Kidney (tissue), 14 donors: ENCODE data around the gene FAM83F. TPM values are rescaled to one million over a fixed set of nuclear protein-coding genes. Genes with fewer than 3 reads are reported as not detected.

Experiments used
- DNase-seq, 5 donors: peaks; one replicate each; pipeline ENCODE4 v3.0.0-alpha.2; 2013 to 2020
- FAIRE-seq: peaks from 2 replicates; lab custom pipeline; 2012; peaks lifted over from hg19 to GRCh38; lab: Jason Lieb, UNC
- H3K27ac ChIP-seq, 2 donors: one replicate each; pipeline ENCODE4 v1.7.0; 2013; ENCODE audit warnings: low read depth in 2 of 2, low read length in 2 of 2, inconsistent platforms in 1 of 2
- H3K27me3 ChIP-seq: one replicate; pipeline ENCODE4 v1.7.1; 2013; ENCODE audit warnings: low read length, inconsistent platforms; ENCODE audit not compliant: control insufficient read depth, insufficient read depth
- H3K36me3 ChIP-seq, 3 donors: one replicate each; pipeline versions ENCODE4 v1.7.0 to v1.7.1; 2013; ENCODE audit warnings: low read length in 3 of 3, control low read depth in 1 of 3, inconsistent platforms in 1 of 3; ENCODE audit not compliant: insufficient read depth in 3 of 3, control insufficient read depth in 2 of 3
- H3K4me1 ChIP-seq, 3 donors: one replicate each; pipeline versions ENCODE4 v1.7.0 to v1.7.1; 2013; ENCODE audit warnings: low read length in 3 of 3, inconsistent platforms in 1 of 3, low read depth in 1 of 3; ENCODE audit not compliant: control insufficient read depth in 2 of 3, insufficient read depth in 2 of 3
- H3K4me3 ChIP-seq, 3 donors: one replicate each; pipeline versions ENCODE4 v1.7.0 to v1.8.1; 2013; ENCODE audit warnings: low read length in 3 of 3, control low read depth in 1 of 3, inconsistent platforms in 1 of 3
- H3K9ac ChIP-seq, 3 donors: one replicate each; pipeline versions ENCODE4 v1.7.0 to v1.7.1; 2013; ENCODE audit warnings: low read length in 3 of 3, control low read depth in 1 of 3, inconsistent platforms in 1 of 3
- H3K9me3 ChIP-seq, 3 donors: one replicate each; pipeline versions ENCODE4 v1.7.0 to v1.7.1; 2013; ENCODE audit warnings: low read length in 3 of 3, control low read depth in 1 of 3, inconsistent platforms in 1 of 3; ENCODE audit not compliant: control insufficient read depth in 2 of 3, insufficient read depth in 1 of 3
- intact Hi-C: fragments of 100-400 bp; cut with DNase I; formaldehyde crosslinking; loops from one replicate; pipeline ENCODE4 v1.11.1; 2022
- polyA plus RNA-seq: library from polyadenylated mRNA; stranded (reverse); fragments of 350-450 nt; fragmentation: Illumina TruSeq; extraction: RNeasy Lipid Tissue Mini Kit (QIAGEN cat#74804); gene quantifications from one replicate; pipeline ENCODE4 v1.2.3, GENCODE V29; 2014; ENCODE audit warnings: low read depth, low replicate concordance; ENCODE audit not compliant: insufficient read depth
- total RNA-seq: library from RNA; stranded (reverse); fragmentation: NEBNext Ultra II Directional; extraction: Animal tissue kit (Norgen Biotek cat#: 25700); gene quantifications from one replicate; pipeline ENCODE4 v1.2.1, GENCODE V29; 2021
- TF ChIP-seq, protein P1 (sequence below): IDR thresholded peaks from 3 replicates; pipeline ENCODE4 v1.5.1; 2012; ENCODE audit warnings: mild to moderate bottlenecking, moderate library complexity, borderline replicate concordance; ENCODE audit not compliant: insufficient read depth; ENCODE audit errors: extremely low read depth
- donor health status: control.
- donor health status: control.
- donor health status: control.
- donor health status: control.
- donor health status: control.
- donor health status: DM: yes; HTN: yes; CAD: no.
- donor health status: Normal renal cell carcinoma (clear cell type).

The FAM83F gene
- total and polyA plus RNA-seq, 2 donors from 2014 or later = 6.8 to 13.1 TPM

DNA sequence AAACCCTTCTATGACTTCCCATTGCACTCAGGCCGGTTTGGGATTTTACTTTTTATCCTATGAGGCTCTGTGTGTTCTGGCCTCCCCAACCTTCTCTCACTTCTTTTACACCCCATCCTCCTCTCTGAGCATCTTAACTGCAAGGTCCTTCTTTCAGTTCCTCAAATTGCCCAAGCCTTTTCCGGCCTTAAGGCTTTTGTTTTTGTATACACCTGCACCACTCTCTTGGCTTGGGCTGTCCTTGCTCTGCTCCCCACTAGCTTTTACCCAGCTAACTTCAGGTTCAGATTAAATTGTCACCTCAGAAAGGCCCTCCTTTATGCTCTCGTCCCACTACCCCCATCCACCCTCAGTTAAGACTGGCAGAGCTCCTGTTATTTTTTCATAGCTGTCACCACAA lies 55.5 kb downstream of the FAM83F start:
- TF ChIP-seq, protein P1, sequence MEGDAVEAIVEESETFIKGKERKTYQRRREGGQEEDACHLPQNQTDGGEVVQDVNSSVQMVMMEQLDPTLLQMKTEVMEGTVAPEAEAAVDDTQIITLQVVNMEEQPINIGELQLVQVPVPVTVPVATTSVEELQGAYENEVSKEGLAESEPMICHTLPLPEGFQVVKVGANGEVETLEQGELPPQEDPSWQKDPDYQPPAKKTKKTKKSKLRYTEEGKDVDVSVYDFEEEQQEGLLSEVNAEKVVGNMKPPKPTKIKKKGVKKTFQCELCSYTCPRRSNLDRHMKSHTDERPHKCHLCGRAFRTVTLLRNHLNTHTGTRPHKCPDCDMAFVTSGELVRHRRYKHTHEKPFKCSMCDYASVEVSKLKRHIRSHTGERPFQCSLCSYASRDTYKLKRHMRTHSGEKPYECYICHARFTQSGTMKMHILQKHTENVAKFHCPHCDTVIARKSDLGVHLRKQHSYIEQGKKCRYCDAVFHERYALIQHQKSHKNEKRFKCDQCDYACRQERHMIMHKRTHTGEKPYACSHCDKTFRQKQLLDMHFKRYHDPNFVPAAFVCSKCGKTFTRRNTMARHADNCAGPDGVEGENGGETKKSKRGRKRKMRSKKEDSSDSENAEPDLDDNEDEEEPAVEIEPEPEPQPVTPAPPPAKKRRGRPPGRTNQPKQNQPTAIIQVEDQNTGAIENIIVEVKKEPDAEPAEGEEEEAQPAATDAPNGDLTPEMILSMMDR = no peak
- no peaks in the 10 kb centered on the region for H3K27me3 ChIP-seq
- H3K9me3 ChIP-seq = no peaks in the 10 kb centered on the region
- intact Hi-C loops = no loop called here
- no peaks in the 10 kb centered on the region for H3K36me3 ChIP-seq
- peaks cover 0 to 12% (median 9%) of the 10 kb centered on the region in 3 donors for H3K4me1 ChIP-seq
- FAIRE-seq = no peak
- no peak for DNase-seq
- H3K9ac ChIP-seq = no peak overlapping the region
- H3K4me3 ChIP-seq = no peak overlapping the region
- H3K27ac ChIP-seq = no peak overlapping the region

DNA sequence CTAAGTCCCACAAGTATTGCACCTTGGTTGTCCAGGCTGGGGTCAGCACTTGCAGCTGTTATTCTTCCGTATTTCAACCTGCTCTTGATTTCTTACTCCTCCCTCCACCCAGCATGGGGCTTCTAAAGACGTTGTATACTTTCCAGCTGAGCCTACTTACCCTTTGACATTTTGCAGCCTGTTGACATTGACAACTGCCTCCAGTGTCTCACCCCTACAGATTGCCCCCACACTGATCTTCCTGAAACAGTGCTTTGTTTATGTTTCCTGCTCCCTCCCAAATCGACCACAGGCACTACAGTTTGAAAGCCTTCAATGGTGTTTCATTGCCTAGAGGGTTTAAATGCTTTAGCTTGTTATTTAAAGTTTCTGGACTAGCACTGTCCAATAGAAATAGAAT lies 56.6 kb downstream of the FAM83F start:
- Histone ChIP-seq H3K9ac (no peak overlapping the region), H3K27me3 (no peaks in the 10 kb centered on the region), H3K4me3 (no peak overlapping the region), H3K36me3 (no peaks in the 10 kb centered on the region), H3K27ac (no peak overlapping the region), H3K9me3 (no peaks in the 10 kb centered on the region), H3K4me1 (peaks cover 0 to 11% (median 9%) of the 10 kb centered on the region in 3 donors)
- FAIRE-seq (no peak), DNase-seq (peak in 2 of 5 donors; percentile 31 to 45)
- intact Hi-C loops = no loop called here
- TF ChIP-seq, protein P1 = no peak

DNA sequence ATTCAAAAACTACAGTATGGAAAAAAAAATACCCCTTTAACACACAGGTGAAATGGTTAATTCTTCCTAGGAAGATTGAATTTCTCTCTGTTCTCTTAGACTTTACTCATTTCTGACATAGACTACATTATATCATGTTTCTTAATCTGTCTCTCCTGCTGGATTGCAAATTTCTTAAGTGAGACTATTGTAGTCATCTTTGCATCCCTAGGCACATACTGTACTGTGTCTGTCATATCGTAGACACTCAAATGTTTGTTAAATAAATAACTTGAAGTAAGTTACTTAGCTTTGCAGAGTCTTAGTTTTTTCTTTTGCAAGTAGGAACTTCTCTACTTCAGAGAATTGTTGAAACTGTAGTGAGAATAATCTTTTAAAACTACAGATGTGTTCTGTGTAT lies 58.7 kb downstream of the FAM83F start:
- DNase-seq (no peak), FAIRE-seq (no peak)
- Histone ChIP-seq H3K27ac (no peak overlapping the region), H3K27me3 (no peaks in the 10 kb centered on the region), H3K4me1 (peaks cover 0 to 17% (median 14%) of the 10 kb centered on the region in 3 donors), H3K4me3 (no peak overlapping the region), H3K9ac (no peak overlapping the region), H3K36me3 (no peaks in the 10 kb centered on the region), H3K9me3 (no peaks in the 10 kb centered on the region)
- TF ChIP-seq, protein P1 = no peak
- intact Hi-C loops = no loop called here

DNA sequence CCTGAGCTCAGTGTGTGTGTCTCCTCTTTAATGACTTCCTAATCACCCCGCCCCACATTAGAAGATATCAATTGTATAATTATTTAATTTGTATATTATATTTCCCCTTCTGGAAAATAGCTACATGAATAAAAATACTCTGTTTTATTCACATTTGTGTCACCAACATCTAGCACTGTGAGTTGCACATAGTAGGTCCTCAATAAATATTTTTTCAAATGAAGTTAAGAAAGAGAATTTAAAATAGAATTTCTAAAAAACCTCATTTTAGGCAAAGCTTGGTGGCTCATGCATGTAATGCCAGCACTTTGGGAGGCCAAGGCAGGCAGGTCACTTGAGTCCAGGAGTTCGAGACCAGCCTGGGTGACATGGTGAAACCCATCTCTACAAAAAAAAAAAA lies 59.7 kb downstream of the FAM83F start:
- Histone ChIP-seq H3K9ac (no peak overlapping the region), H3K27ac (no peak overlapping the region), H3K36me3 (no peaks in the 10 kb centered on the region), H3K4me3 (no peak overlapping the region), H3K4me1 (peaks cover 0 to 21% (median 14%) of the 10 kb centered on the region in 3 donors), H3K27me3 (no peaks in the 10 kb centered on the region), H3K9me3 (no peaks in the 10 kb centered on the region)
- intact Hi-C loops = no loop called here
- no peak for FAIRE-seq
- TF ChIP-seq, protein P1 = no peak
- DNase-seq = no peak
